GM18498 (cell line): Measurements from ENCODE around the gene CSKMT.

ENCODE experiments used
- ATAC-seq: cut with Tn5 transposase; IDR thresholded peaks from one replicate; pipeline ENCODE4 v1.9.1; 2021; ENCODE audit warnings: mild to moderate bottlenecking, moderate library complexity; ENCODE audit not compliant: unreplicated experiment

The CSKMT gene

GRCh38 chr11:62713343-62713742 is 48.2 kb downstream of the CSKMT start:
- ATAC-seq, result no peak

- ATAC-seq, result no peak
Measured at GRCh38 chr11:62715150-62716130, 50.3 kb downstream of the CSKMT start.

GRCh38 chr11:62716206-62716605 is 51.1 kb downstream of the CSKMT start:
- ATAC-seq, result no peak

- ATAC-seq, result no peak
Measured at GRCh38 chr11:62716816-62717215, 51.7 kb downstream of the CSKMT start.
